Measurements from ENCODE around the gene PCGF3.

PCGF3 gene

DNA sequence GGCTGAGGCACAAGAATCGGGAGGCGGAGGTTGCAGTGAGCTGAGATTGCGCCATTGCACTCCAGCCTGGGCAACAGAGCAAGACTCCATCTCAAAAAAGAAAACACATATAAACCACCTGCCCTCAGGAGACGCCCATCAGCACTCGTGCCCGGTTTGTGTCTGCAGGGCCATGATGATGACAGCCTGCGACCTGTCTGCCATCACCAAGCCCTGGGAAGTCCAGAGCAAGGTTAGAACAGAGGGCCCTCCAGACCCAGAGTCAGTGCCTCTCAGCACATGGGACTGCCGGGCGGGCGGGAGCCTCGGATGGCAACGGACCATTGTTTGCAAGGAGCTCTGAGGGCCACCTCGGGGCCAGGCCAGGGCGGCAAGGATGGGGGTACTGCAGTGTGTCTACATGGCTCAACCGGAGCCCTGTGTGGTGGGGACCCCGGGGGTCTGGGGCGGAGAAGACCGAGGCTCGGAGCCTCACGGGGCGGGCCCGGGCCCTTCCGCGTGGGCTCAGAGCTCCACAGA lies 40.9 kb upstream of the PCGF3 start:
- ChIA-PET CTCF (no interaction called here), POLR2A (interaction anchor here (0.6 kb wide), 1 partner anchor 49 kb away, joined by 3 read pairs; no protein-coding TSS in a partner anchor)
- no peak overlapping the region for H3K27ac ChIP-seq (ENCODE audit: extremely low read depth, low read depth, low read length)
- no peaks in the 10 kb centered on the region for H3K36me3 ChIP-seq (ENCODE audit: control insufficient read depth in 2 of 2, insufficient read depth in 1 of 2, low read length in 2 of 2)
- H3K4me1 ChIP-seq (ENCODE audit: control insufficient read depth, insufficient read depth, low read length): no peaks in the 10 kb centered on the region
- no peaks in the 10 kb centered on the region for H3K9me3 ChIP-seq (ENCODE audit: control insufficient read depth, insufficient read depth, low read depth, low read length)
- TF ChIP-seq ZNF521 (tag by site-specific recombination; IDR thresholded peaks at IDR 0.05) (no peak), KLF7 (tag by site-specific recombination; IDR thresholded peaks at IDR 0.05; ENCODE audit: borderline replicate concordance) (no peak), ZNF664 (tag by site-specific recombination; IDR thresholded peaks at IDR 0.05) (no peak), ZNF292 (tag by site-specific recombination; IDR thresholded peaks at IDR 0.05; ENCODE audit: borderline replicate concordance, low read depth) (no peak), SP7 (tag by site-specific recombination; IDR thresholded peaks at IDR 0.05) (no peak), GLIS2 (tag by site-specific recombination; IDR thresholded peaks at IDR 0.05) (no peak), ZBTB7A (tag by site-specific recombination; IDR thresholded peaks at IDR 0.05; ENCODE audit: low read depth) (no peak), ZNF571 (tag by site-specific recombination; IDR thresholded peaks at IDR 0.05) (no peak), ZNF140 (tag by site-specific recombination; IDR thresholded peaks at IDR 0.05) (no peak)
- TF ChIP-seq, protein P1, sequence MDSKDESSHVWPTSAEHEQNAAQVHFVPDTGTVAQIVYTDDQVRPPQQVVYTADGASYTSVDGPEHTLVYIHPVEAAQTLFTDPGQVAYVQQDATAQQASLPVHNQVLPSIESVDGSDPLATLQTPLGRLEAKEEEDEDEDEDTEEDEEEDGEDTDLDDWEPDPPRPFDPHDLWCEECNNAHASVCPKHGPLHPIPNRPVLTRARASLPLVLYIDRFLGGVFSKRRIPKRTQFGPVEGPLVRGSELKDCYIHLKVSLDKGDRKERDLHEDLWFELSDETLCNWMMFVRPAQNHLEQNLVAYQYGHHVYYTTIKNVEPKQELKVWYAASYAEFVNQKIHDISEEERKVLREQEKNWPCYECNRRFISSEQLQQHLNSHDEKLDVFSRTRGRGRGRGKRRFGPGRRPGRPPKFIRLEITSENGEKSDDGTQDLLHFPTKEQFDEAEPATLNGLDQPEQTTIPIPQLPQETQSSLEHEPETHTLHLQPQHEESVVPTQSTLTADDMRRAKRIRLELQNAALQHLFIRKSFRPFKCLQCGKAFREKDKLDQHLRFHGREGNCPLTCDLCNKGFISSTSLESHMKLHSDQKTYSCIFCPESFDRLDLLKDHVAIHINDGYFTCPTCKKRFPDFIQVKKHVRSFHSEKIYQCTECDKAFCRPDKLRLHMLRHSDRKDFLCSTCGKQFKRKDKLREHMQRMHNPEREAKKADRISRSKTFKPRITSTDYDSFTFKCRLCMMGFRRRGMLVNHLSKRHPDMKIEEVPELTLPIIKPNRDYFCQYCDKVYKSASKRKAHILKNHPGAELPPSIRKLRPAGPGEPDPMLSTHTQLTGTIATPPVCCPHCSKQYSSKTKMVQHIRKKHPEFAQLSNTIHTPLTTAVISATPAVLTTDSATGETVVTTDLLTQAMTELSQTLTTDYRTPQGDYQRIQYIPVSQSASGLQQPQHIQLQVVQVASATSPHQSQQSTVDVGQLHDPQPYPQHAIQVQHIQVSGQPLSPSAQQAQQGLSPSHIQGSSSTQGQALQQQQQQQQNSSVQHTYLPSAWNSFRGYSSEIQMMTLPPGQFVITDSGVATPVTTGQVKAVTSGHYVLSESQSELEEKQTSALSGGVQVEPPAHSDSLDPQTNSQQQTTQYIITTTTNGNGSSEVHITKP (tag by site-specific recombination; IDR thresholded peaks at IDR 0.05): no peak
- TF ChIP-seq, protein P2, sequence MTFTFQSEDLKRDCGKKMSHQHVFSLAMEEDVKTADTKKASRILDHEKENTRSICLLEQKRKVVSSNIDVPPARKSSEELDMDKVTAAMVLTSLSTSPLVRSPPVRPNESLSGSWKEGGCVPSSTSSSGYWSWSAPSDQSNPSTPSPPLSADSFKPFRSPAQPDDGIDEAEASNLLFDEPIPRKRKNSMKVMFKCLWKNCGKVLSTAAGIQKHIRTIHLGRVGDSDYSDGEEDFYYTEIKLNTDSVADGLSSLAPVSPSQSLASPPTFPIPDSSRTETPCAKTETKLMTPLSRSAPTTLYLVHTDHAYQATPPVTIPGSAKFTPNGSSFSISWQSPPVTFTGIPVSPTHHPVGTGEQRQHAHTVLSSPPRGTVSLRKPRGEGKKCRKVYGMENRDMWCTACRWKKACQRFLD (tag by site-specific recombination; IDR thresholded peaks at IDR 0.05): no peak
- H3K4me3 ChIP-seq (ENCODE audit: low read depth, low read length): no peak overlapping the region

- no peak for TF ChIP-seq KLF1 (tag by site-specific recombination; IDR thresholded peaks at IDR 0.05)
- TF ChIP-seq YY1 (tag by site-specific recombination; IDR thresholded peaks at IDR 0.05): no peak
- no peak for TF ChIP-seq ZNF391 (tag by site-specific recombination; IDR thresholded peaks at IDR 0.05; ENCODE audit: borderline replicate concordance, low read depth)
- TF ChIP-seq, protein P2 (tag by site-specific recombination; IDR thresholded peaks at IDR 0.05): no peak
- TF ChIP-seq, protein P3, sequence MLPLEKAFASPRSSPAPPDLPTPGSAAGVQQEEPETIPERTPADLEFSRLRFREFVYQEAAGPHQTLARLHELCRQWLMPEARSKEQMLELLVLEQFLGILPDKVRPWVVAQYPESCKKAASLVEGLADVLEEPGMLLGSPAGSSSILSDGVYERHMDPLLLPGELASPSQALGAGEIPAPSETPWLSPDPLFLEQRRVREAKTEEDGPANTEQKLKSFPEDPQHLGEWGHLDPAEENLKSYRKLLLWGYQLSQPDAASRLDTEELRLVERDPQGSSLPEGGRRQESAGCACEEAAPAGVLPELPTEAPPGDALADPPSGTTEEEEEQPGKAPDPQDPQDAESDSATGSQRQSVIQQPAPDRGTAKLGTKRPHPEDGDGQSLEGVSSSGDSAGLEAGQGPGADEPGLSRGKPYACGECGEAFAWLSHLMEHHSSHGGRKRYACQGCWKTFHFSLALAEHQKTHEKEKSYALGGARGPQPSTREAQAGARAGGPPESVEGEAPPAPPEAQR (tag by site-specific recombination; IDR thresholded peaks at IDR 0.05): no peak
- no peaks in the 10 kb centered on the region for H3K36me3 ChIP-seq (ENCODE audit: control insufficient read depth in 2 of 2, insufficient read depth in 1 of 2, low read length in 2 of 2)
- no peak overlapping the region for H3K27ac ChIP-seq (ENCODE audit: extremely low read depth, low read depth, low read length)
- POLR2A ChIA-PET: no interaction called here
- CTCF ChIA-PET: no interaction called here
- no peaks in the 10 kb centered on the region for H3K4me1 ChIP-seq (ENCODE audit: control insufficient read depth, insufficient read depth, low read length)
- no peak overlapping the region for H3K4me3 ChIP-seq (ENCODE audit: low read depth, low read length)
- no peaks in the 10 kb centered on the region for H3K9me3 ChIP-seq (ENCODE audit: control insufficient read depth, insufficient read depth, low read depth, low read length)
Observed at GRCh38 chr4:665381-665750, 40.3 kb upstream of the PCGF3 start.
